ENCODE results near the gene PRADC1.

DNA sequence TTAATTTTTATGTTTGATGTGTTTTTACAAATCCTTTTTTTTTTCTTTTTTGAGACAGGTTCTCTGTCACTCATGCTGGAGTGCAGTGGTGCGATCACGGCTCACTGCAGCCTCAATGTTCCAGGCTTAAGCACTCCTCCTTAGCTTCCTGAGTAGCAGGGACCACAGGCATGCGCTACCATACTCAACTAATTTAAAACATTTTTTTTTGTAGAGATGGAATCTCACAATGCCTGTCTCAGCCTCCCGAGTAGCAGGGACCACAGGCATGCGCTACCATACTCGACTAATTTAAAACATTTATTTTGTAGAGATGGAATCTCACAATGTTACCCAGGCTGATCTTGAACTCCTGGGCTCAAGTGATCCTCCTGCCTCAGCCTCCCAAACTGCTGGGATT lies 27.4 kb downstream of the PRADC1 start:
- TF ChIP-seq, protein P1, sequence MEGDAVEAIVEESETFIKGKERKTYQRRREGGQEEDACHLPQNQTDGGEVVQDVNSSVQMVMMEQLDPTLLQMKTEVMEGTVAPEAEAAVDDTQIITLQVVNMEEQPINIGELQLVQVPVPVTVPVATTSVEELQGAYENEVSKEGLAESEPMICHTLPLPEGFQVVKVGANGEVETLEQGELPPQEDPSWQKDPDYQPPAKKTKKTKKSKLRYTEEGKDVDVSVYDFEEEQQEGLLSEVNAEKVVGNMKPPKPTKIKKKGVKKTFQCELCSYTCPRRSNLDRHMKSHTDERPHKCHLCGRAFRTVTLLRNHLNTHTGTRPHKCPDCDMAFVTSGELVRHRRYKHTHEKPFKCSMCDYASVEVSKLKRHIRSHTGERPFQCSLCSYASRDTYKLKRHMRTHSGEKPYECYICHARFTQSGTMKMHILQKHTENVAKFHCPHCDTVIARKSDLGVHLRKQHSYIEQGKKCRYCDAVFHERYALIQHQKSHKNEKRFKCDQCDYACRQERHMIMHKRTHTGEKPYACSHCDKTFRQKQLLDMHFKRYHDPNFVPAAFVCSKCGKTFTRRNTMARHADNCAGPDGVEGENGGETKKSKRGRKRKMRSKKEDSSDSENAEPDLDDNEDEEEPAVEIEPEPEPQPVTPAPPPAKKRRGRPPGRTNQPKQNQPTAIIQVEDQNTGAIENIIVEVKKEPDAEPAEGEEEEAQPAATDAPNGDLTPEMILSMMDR (IDR thresholded peaks at IDR 0.05) = no peak
- TF ChIP-seq POLR2A (IDR thresholded peaks at IDR 0.05) (no peak), POLR2AphosphoS5 (IDR thresholded peaks at IDR 0.05) (no peak)

All from prostate gland (tissue), 2 donors.